GM21786 (cell line): ENCODE data around the gene CD63.

Experiments used
- ATAC-seq: cut with Tn5 transposase; IDR thresholded peaks from one replicate; pipeline ENCODE4 v1.9.1; 2021; ENCODE audit not compliant: unreplicated experiment

Gene CD63

GRCh38 chr12:55692631-55693322, 36.0 kb downstream of the CD63 start:
- ATAC-seq, result no peak

GRCh38 chr12:55688716-55689655, 39.8 kb downstream of the CD63 start:
- no peak for ATAC-seq

- no peak for ATAC-seq
Measured at GRCh38 chr12:55687746-55688145, 41.1 kb downstream of the CD63 start.

GRCh38 chr12:55686366-55687010, 42.3 kb downstream of the CD63 start:
- no peak for ATAC-seq

GRCh38 chr12:55685671-55686070, 43.1 kb downstream of the CD63 start:
- ATAC-seq, result no peak

- no peak for ATAC-seq
Measured at GRCh38 chr12:55684761-55685370, 43.9 kb downstream of the CD63 start.

- ATAC-seq, result no peak
Measured at GRCh38 chr12:55683676-55684075, 45.1 kb downstream of the CD63 start.

- no peak for ATAC-seq
Measured at GRCh38 chr12:55682087-55682796, 46.6 kb downstream of the CD63 start.

GRCh38 chr12:55681142-55682077, 47.4 kb downstream of the CD63 start:
- ATAC-seq, result no peak

- ATAC-seq, result no peak
Measured at GRCh38 chr12:55679691-55680090, 49.1 kb downstream of the CD63 start.

- no peak for ATAC-seq
Measured at GRCh38 chr12:55676707-55677106, 52.1 kb downstream of the CD63 start.

- ATAC-seq, result no peak
Measured at GRCh38 chr12:55675666-55676065, 53.1 kb downstream of the CD63 start.
